ENCODE data around the gene TRAFD1. TPM values are rescaled to one million over a fixed set of nuclear protein-coding genes. Genes with fewer than 3 reads are reported as not detected.

TRAFD1 gene
- total RNA-seq, 1 donor from 2014 or later: 40.4 TPM

DNA sequence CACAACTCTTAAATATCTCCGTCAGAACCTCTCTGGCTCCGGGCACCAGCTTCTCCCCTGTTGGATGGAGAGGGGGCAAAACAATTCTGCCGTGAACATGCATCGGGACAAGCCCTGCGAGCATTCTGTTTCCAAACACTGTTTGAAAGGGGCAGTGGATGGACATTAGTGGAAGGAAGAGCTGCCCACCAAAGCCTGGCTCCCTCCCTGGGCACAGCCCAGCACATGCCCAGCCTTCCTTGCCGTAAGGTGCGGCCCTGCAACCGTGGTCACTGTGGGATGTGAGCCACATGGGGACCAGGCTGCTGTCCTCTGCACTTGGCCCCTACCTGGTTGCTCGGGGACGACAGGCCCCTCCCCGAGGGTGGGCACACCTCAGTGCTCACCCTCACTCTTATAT lies 54.0 kb downstream of the TRAFD1 start:
- Mint-ChIP-seq H3K36me3 (peaks cover 7% of the 10 kb centered on the region), H3K4me1 (ENCODE audit: unreplicated experiment) (peaks cover 3% of the 10 kb centered on the region)

DNA sequence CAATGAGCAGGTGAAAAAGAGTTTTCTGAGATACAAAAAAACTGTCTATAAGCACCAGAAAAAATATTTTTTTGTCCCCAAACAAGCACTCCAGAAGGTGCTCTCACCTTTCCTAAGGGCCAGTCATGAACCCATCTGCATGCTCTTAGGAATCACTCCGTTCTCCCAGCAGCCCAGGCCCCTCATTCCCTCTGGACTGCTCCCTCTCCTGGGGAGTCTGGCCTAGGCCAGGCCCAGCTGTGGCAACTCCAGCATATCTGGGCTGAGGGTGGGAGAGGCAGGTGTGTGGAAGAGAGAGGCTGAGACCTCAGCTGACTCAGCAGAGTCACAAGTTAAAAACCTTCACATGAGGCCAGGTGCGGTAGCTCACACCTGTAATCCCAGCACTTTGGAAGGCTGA lies 54.6 kb downstream of the TRAFD1 start:
- DNase-seq (ENCODE audit: extremely low spot score, unreplicated experiment): no peak

More for the DNA sequence above, 54.0 kb downstream of the TRAFD1 start:
- Mint-ChIP-seq H3K27me3 (no peaks in the 10 kb centered on the region), H3K27ac (no peak overlapping the region), H3K9me3 (no peaks in the 10 kb centered on the region), H3K4me3 (no peak overlapping the region)
- no peak for DNase-seq (ENCODE audit: extremely low spot score, unreplicated experiment)
- TF ChIP-seq, protein P1, sequence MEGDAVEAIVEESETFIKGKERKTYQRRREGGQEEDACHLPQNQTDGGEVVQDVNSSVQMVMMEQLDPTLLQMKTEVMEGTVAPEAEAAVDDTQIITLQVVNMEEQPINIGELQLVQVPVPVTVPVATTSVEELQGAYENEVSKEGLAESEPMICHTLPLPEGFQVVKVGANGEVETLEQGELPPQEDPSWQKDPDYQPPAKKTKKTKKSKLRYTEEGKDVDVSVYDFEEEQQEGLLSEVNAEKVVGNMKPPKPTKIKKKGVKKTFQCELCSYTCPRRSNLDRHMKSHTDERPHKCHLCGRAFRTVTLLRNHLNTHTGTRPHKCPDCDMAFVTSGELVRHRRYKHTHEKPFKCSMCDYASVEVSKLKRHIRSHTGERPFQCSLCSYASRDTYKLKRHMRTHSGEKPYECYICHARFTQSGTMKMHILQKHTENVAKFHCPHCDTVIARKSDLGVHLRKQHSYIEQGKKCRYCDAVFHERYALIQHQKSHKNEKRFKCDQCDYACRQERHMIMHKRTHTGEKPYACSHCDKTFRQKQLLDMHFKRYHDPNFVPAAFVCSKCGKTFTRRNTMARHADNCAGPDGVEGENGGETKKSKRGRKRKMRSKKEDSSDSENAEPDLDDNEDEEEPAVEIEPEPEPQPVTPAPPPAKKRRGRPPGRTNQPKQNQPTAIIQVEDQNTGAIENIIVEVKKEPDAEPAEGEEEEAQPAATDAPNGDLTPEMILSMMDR (conservative IDR thresholded peaks at IDR 0.05): no peak

DNA sequence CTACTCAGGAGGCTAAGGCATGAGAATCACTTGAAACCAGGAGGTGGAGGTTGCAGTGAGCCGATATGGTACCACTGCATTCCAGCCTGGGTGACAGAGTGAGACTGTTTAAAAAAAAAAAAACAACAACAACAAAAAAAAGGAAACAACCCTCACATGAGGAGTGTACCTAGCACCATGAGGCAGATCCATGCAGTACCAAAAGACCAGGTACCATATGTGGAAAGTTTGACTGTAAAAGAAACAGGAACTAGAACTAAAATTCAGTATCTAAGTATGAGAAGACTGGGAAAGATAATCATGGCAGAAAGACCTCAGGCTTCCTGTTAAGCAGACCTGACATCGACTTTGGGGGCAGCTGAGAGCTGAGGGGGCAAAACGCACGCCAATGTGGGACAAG lies 55.1 kb downstream of the TRAFD1 start:
- no peaks in the 10 kb centered on the region for H3K27me3 Mint-ChIP-seq
- TF ChIP-seq, protein P1 (conservative IDR thresholded peaks at IDR 0.05): no peak
- no peaks in the 10 kb centered on the region for H3K9me3 Mint-ChIP-seq
- H3K36me3 Mint-ChIP-seq: peaks cover 3% of the 10 kb centered on the region
- H3K4me1 Mint-ChIP-seq (ENCODE audit: unreplicated experiment): peaks cover 3% of the 10 kb centered on the region
- H3K27ac Mint-ChIP-seq: peak overlapping the region; percentile 8
- no peak for DNase-seq (ENCODE audit: extremely low spot score, unreplicated experiment)
- no peak overlapping the region for H3K4me3 Mint-ChIP-seq

More for the DNA sequence above, 54.6 kb downstream of the TRAFD1 start:
- no peak overlapping the region for H3K4me3 Mint-ChIP-seq
- TF ChIP-seq, protein P1 (conservative IDR thresholded peaks at IDR 0.05): no peak
- H3K27ac Mint-ChIP-seq: no peak overlapping the region
- H3K4me1 Mint-ChIP-seq (ENCODE audit: unreplicated experiment): peaks cover 3% of the 10 kb centered on the region
- peaks cover 6% of the 10 kb centered on the region for H3K36me3 Mint-ChIP-seq
- H3K27me3 Mint-ChIP-seq: no peaks in the 10 kb centered on the region
- no peaks in the 10 kb centered on the region for H3K9me3 Mint-ChIP-seq

DNA sequence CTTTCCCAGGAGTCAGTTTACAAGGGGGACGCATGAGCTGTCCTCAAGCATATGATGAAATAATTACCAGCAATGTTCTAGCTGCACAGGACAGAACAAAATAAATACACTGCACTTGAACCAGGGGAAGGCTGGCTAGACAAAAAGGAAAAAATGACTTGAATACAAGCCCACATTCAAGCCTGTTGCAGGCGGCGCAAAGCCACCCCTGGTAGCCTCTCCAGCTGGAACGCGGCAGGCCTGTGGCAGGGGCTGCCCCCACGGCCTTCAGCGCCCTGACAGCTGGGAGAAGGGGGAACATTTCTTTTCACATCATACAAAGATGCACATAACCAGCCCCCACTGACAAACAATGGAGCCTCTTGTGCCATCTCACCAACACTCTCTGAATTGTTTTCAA lies 57.1 kb downstream of the TRAFD1 start:
- Mint-ChIP-seq H3K4me1 (ENCODE audit: unreplicated experiment) (peaks cover 3% of the 10 kb centered on the region), H3K27me3 (no peaks in the 10 kb centered on the region), H3K27ac (no peak overlapping the region), H3K36me3 (peaks cover 3% of the 10 kb centered on the region), H3K9me3 (no peaks in the 10 kb centered on the region), H3K4me3 (no peak overlapping the region)
- DNase-seq (ENCODE audit: extremely low spot score, unreplicated experiment): no peak
- TF ChIP-seq, protein P1 (conservative IDR thresholded peaks at IDR 0.05): no peak

DNA sequence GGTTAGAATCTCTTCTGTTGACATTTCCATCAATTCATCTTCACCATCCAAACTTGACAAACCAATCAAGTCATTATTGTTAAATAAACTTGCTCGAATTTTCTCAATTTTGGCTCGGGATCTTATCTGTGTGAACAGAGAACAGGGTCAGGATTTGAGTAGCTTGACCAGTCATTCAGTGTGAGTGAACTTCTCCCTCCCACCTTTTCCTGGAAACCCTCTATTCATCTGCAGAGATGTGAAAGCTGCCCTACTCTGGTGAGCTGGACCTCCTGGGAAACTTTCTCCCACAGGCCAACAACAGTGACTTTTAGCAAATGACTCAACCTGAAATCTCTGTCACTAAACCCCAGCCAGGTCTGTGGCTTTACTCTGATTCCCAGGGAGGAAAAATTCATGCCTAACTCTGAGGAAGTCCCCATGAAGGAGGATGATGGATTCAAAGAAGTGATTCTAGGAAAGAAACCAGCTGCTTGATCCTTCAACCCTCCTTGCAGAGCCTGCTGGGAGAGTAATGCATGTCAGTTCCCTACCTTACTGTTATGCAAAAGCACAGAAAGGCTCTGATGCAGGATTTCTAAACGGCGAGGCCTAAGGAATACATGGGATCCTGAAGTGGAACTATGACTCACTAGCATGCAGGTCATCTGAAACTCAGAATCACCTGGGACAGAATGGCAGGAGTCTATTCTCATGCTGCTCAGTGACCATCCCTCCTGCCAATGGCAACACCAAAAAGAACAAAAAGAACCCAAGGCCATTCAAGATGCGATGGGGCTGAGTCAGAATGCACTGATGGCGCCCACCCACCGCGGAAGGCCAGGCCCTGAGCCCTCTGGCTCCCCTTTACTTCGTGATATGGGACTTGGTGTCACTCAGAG lies 58.0 kb downstream of the TRAFD1 start:
- Mint-ChIP-seq H3K27ac (no peak overlapping the region), H3K4me1 (ENCODE audit: unreplicated experiment) (peaks cover 3% of the 10 kb centered on the region), H3K27me3 (no peaks in the 10 kb centered on the region), H3K36me3 (peaks cover 3% of the 10 kb centered on the region), H3K9me3 (no peaks in the 10 kb centered on the region), H3K4me3 (no peak overlapping the region)
- TF ChIP-seq, protein P1 (conservative IDR thresholded peaks at IDR 0.05): no peak
- no peak for DNase-seq (ENCODE audit: extremely low spot score, unreplicated experiment)

Measured in type B pancreatic cell (in vitro differentiated cells).